HUES6 (cell line): Measurements from ENCODE around the gene REXO1.

Source experiments
- H3K27ac ChIP-seq: 2 replicates; pipeline ENCODE4 v1.7.0; 2013; ENCODE audit warnings: low read depth, mild to moderate bottlenecking, low read length, inconsistent platforms
- H3K27me3 ChIP-seq: 2 replicates; pipeline ENCODE4 v1.6.1; 2013; ENCODE audit warnings: low read length; ENCODE audit not compliant: control insufficient read depth, insufficient read depth
- H3K36me3 ChIP-seq: 2 replicates; pipeline ENCODE4 v1.6.1; 2013; ENCODE audit warnings: low read length; ENCODE audit not compliant: control insufficient read depth, insufficient read depth
- H3K4me1 ChIP-seq: 2 replicates; pipeline ENCODE4 v1.6.1; 2013; ENCODE audit warnings: low read length; ENCODE audit not compliant: control insufficient read depth, insufficient read depth
- H3K4me3 ChIP-seq: 2 replicates; pipeline ENCODE4 v1.5.1; 2013; ENCODE audit warnings: low read depth, low read length
- H3K9ac ChIP-seq: one replicate; pipeline ENCODE4 v1.6.1; 2013; ENCODE audit warnings: mild to moderate bottlenecking, low read length
- H3K9me3 ChIP-seq: 2 replicates; pipeline ENCODE4 v1.6.1; 2013; ENCODE audit warnings: low read depth, low read length; ENCODE audit not compliant: control insufficient read depth, insufficient read depth

Gene REXO1

DNA sequence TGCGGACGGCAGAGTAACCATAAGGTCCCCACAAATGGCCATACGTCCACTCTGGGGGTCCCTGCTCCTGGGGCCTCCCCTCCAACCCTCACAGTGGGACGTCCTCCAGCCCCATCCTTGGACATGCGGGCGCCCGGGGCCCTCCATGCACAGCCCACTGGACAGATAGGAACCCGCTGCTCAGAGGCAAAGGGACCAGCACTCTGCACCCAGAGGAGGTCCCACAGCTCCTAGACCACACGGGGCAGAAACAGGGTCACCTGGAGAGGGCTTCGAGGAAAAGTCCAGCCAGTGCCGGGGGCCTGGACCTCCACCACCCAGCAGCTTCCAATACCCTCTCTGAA is 11.1 kb downstream of the REXO1 start:
- Histone ChIP-seq H3K27ac (no peak overlapping the region), H3K4me3 (no peak overlapping the region), H3K27me3 (no peaks in the 10 kb centered on the region), H3K9ac (peak overlapping the region; percentile 2), H3K4me1 (peaks cover 8% of the 10 kb centered on the region), H3K9me3 (no peaks in the 10 kb centered on the region), H3K36me3 (peaks cover 7% of the 10 kb centered on the region)

DNA sequence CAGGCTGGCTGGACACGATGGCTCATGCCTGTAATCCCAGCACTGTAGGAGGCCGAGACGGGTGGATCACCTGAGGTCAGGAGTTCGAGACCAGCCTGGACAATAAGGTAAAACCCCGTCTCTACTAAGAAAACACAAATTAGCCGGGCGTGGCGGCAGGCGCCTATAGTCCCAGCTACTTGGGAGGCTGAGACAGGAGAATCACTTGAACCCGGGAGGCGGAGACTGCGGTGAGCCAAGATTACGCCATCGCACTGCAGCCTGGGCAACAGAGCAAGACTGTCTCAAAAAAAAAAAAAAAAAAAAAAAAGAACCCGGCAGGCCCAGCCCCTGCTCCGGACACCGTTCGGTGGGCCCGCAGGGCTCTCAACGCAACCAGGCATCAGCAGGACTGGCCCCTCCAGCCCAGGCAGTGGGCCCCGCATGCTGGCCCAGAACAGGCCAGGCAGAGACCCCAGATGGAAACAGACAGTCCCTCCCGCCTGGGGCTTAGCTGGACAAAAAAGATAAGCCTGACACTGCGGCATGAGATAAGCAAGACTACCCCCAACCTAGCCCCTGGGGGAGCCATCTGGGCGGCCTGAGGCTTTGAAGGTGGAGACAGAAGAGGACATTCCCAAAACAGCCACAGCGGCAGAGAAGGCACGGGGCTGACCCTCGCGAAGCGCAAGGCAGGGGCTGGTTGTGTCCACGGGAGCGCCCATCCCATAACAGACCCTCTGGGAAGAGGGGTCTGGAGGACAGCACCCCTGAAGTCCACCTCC is 11.6 kb downstream of the REXO1 start:
- H3K27ac ChIP-seq, result no peak overlapping the region; the same call in 1 of the 2 replicates
- no peak overlapping the region for H3K9ac ChIP-seq
- peaks cover 8% of the 10 kb centered on the region for H3K4me1 ChIP-seq
- H3K36me3 ChIP-seq, result peaks cover 7% of the 10 kb centered on the region
- no peak overlapping the region for H3K4me3 ChIP-seq
- no peaks in the 10 kb centered on the region for H3K9me3 ChIP-seq
- H3K27me3 ChIP-seq, result no peaks in the 10 kb centered on the region

DNA sequence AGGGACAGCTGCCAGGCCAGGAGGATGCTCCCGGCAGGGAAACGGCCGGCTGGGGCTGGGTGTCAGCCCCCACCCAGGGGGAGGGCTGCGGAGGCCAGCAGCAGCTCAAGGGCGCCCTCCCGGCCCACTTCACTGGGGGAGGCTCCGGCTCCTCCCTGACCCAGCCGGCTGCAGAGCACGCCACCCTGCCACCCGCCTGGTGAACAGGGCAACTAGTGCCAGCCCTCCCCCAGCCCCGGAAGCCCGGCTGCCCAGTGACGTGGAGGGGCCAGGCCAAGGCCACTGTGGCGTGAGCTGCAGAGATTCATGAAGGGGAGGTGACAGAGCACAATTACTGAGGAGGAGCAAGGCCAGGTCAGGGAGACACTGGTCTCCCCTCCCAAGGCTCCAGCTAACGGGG is 14.7 kb downstream of the REXO1 start:
- H3K4me1 ChIP-seq, result peaks cover 8% of the 10 kb centered on the region
- no peaks in the 10 kb centered on the region for H3K9me3 ChIP-seq
- peaks cover 10% of the 10 kb centered on the region for H3K36me3 ChIP-seq
- H3K27ac ChIP-seq, result no peak overlapping the region
- H3K9ac ChIP-seq, result peak overlapping the region; percentile 12
- H3K4me3 ChIP-seq, result no peak overlapping the region
- H3K27me3 ChIP-seq, result no peaks in the 10 kb centered on the region

DNA sequence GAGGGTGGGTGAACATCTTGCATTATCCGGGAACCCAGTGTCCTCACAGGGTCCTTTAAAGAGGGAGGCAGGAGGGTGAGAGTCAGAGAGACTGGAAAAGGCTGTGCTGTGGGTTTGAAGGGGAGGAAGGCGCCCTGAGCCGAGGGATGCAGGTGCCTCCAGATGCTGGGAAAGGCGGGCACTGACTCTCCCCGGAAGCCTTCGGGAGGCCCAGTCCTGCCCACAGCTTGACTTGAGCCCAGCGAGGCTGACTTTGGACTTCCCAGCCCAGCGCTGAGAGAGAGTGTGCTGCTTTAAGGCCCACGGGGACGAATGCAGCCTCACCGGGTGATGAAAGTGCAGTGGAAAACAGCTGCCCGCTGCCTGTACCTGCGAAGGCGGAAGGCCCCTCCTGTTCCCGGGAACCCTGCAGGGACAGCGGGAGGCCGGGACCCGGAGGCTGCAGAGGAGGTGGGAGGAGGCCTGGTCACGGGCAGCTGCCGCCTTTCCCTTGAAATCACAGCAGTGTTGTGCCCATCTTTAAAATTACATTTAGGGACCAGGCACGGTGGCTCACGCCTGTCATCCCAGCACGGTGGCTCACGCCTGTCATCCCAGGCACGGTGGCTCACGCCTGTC is 16.1 kb downstream of the REXO1 start:
- Histone ChIP-seq H3K4me3 (no peak overlapping the region), H3K9me3 (no peaks in the 10 kb centered on the region), H3K27me3 (no peaks in the 10 kb centered on the region), H3K4me1 (peaks cover 3% of the 10 kb centered on the region; the same call in 1 of the 2 replicates), H3K27ac (no peak overlapping the region), H3K36me3 (peaks cover 12% of the 10 kb centered on the region), H3K9ac (no peak overlapping the region)

DNA sequence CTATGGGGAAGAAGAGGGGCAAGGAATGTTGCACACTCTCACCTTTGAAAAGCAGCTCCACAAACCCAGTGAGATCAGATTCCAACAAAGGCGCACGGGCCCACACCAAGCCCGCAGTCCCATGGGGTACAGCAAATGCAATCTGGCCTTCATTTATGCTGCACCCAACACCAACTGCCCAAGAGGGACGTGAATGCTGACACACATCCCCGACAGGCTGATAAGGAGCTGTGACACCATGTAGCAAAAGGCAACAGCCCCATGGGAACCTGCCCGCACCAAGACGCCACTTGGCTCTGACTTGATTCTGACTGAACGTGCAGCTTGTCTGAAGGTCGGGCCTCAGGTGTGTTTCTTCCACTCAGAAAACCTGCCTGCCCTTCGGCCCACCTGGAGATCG is 17.3 kb downstream of the REXO1 start:
- H3K9ac ChIP-seq, result no peak overlapping the region
- H3K36me3 ChIP-seq, result peaks cover 13% of the 10 kb centered on the region
- H3K27ac ChIP-seq, result no peak overlapping the region
- no peak overlapping the region for H3K4me3 ChIP-seq
- H3K27me3 ChIP-seq, result no peaks in the 10 kb centered on the region
- H3K9me3 ChIP-seq, result no peaks in the 10 kb centered on the region
- peaks cover 11% of the 10 kb centered on the region for H3K4me1 ChIP-seq

DNA sequence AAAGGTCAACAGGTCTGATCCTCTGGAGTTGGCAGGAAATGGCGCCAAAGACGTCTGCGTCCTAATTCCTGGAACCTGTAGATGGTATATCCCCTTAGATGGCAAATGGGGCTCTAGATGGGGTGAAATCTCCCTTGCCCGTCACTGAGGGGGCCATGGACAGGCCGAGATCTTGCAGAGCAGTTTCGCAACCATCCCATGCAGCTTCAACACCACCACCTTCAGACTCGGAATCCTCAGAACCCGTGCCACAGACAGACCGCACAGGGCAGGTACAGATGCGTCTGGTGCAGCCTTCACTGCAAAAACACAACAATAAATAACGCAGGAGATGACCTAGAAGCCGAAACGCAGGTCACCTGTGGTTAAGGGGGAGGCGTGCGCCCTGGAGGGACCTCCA is 17.7 kb downstream of the REXO1 start:
- H3K9me3 ChIP-seq, result no peaks in the 10 kb centered on the region
- H3K4me3 ChIP-seq, result no peak overlapping the region
- H3K27me3 ChIP-seq, result no peaks in the 10 kb centered on the region
- no peak overlapping the region for H3K27ac ChIP-seq
- no peak overlapping the region for H3K9ac ChIP-seq
- peaks cover 14% of the 10 kb centered on the region for H3K4me1 ChIP-seq
- H3K36me3 ChIP-seq, result peaks cover 17% of the 10 kb centered on the region

DNA sequence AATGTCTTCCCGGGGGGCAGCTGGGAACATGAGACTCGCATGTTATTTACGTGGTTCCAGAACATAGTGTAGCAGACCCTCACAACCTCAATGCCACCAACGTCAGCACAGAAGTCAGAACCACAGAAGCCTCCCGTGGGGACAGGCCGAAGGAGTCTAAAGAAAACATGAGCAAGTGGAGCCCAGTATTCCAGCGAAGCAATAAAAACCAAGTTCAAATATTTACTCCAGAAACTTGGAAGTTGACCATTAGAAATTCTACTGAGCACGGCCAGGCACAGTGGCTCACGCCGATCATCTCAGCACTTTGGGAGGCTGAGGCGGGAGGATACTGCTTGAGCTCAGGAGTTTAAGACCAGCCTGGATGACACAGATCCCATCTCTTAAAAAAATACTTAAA is 18.3 kb downstream of the REXO1 start:
- no peaks in the 10 kb centered on the region for H3K27me3 ChIP-seq
- no peak overlapping the region for H3K4me3 ChIP-seq
- H3K27ac ChIP-seq, result no peak overlapping the region
- no peaks in the 10 kb centered on the region for H3K9me3 ChIP-seq
- H3K4me1 ChIP-seq, result peaks cover 14% of the 10 kb centered on the region
- peaks cover 18% of the 10 kb centered on the region for H3K36me3 ChIP-seq
- H3K9ac ChIP-seq, result no peak overlapping the region

DNA sequence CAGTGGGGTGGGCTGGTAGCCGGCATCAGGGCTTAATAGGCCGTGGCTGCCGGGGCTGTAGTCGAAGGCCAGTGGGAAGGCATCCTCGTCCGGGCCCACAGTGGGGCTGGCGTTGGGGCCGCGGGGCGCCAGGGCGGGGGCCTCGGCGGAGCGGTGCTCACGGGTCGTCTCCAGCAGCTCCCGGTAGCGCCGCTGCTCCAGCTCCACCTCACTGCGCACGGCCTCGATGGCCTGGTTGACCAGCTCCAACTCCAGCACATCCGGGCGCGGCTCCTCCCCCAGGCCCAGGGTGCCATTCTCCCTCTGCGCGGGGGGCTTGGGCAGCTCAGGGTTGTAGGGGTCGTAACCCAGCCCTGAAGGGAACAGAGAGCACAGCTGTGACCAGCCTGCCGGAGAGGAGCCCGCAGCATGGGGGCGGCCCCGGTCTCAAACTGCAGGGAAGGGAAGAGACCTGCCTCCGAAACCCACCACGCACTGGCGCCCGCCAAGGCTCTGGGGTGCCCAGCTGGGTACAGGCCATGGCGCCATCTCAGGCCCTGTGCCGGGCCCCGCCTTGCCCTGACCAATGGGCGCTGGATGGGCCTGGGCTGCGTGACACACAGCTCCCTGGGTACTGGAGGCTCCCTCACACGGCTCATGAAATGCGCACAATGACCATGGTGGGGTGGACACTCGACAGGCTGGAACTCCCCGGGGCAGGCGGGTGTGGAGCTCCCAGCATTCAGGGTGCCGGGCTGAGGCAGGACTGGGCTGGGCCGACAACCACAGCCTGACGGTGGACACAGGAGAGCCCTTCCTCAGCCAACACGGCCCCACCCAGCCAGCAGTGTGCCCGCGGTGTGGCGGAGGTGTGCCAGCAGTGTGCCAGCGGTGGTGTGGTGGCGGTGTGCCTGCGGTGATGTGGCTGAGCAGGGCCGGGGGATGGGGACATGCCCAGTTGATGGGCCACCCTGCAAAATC is 19.7 kb downstream of the REXO1 start:
- no peaks in the 10 kb centered on the region for H3K9me3 ChIP-seq
- no peaks in the 10 kb centered on the region for H3K27me3 ChIP-seq
- peaks cover 18% of the 10 kb centered on the region for H3K4me1 ChIP-seq
- no peak overlapping the region for H3K9ac ChIP-seq
- no peak overlapping the region for H3K27ac ChIP-seq
- no peak overlapping the region for H3K4me3 ChIP-seq
- H3K36me3 ChIP-seq, result peaks cover 29% of the 10 kb centered on the region

DNA sequence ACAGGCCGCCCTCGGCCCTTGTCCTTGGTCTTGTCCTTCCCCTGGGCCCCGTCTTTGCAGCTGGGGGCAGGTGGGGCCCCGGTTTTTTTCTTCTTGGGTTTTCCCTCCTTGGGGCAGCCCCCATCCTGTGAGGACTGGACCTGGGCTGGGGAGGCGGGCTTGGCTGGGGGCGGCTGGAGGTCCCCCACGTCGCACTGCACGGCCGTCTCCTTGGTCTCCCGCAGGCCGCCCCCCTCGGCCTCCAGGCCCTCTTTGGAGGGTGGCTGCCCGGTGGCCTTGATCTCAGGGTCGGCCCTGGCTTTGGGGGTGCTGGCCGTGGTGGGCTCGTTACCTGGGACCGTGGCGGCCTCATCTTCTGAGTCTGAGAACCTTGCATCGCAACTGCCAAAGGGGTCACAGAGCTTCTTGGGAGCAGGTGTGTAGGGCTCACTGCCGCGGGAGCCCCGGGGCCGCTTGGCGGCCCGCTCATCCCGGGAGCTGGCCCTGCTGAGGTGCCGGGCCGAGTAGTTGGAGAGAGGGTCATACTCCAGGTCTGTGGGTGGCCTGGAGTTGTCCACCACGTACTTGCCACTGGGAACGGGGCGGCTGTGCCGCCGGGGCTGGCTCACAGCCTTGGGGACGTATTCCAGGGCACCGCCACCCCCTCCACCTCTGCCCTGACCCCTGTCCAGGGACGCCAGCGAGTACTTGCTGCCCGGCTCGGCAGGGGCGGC is 20.6 kb downstream of the REXO1 start:
- Histone ChIP-seq H3K27ac (peak overlapping the region; percentile 87), H3K9ac (peak overlapping the region; percentile 48)

DNA sequence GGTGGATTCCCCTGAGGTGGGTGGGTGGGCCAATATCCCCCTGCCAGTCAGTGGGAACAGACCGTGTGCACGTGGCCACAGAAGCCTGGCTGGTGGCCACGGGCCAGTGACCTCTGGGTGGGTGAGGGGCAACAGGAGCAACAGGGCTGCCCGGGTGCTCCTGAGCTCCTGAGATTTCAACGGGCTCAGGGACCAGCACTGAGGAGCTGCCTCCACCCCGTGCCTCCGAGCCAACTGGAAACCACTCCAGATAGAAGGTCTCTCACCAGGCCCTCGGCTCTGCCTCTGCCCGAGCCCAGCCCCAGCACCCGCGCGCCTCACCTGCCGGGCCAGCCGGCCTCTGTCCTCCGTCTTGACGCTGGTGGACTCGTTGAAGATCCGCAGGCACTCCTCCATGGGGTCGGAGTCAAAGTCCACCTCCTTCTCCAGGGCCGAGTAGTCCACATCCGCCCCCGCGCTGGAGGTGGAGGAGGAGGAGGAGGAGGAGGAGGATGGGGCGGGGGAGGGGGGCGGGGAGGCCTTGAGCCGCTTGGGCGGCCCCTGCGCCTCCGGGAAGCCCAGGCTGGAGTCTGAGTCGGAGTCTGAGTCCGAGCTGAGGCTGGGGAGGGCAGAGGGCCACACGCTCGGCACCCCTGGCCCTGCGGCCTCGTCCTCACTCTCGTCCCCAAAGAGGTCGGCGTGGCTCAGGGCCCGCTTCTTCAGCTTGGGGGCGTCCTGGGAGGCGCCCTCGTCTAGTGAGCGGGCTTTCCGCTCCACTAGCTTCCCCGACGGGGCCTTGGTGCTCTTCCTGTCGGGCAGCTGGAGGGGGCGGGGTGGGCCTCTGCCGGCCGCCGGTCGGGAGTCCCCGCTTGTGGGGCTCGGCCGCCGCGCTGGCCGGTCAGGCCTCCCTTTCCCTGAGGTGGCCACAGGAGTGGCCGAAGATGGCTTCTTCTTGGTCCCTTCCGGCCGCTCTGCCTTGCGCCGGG is 21.4 kb downstream of the REXO1 start:
- peak overlapping the region; percentile 35; the same call in 1 of the 2 replicates for H3K4me3 ChIP-seq
- no peaks in the 10 kb centered on the region for H3K27me3 ChIP-seq
- H3K9ac ChIP-seq, result peak overlapping the region; percentile 48
- no peaks in the 10 kb centered on the region for H3K9me3 ChIP-seq
- H3K4me1 ChIP-seq, result peaks cover 18% of the 10 kb centered on the region
- H3K27ac ChIP-seq, result peak overlapping the region; percentile 87
- peaks cover 46% of the 10 kb centered on the region for H3K36me3 ChIP-seq

More for the DNA sequence above, 20.6 kb downstream of the REXO1 start:
- no peaks in the 10 kb centered on the region for H3K9me3 ChIP-seq
- no peaks in the 10 kb centered on the region for H3K27me3 ChIP-seq
- H3K36me3 ChIP-seq, result peaks cover 37% of the 10 kb centered on the region
- H3K4me3 ChIP-seq, result no peak overlapping the region
- H3K4me1 ChIP-seq, result peaks cover 18% of the 10 kb centered on the region
